ENCODE data around the gene PER1.

Gene PER1

DNA sequence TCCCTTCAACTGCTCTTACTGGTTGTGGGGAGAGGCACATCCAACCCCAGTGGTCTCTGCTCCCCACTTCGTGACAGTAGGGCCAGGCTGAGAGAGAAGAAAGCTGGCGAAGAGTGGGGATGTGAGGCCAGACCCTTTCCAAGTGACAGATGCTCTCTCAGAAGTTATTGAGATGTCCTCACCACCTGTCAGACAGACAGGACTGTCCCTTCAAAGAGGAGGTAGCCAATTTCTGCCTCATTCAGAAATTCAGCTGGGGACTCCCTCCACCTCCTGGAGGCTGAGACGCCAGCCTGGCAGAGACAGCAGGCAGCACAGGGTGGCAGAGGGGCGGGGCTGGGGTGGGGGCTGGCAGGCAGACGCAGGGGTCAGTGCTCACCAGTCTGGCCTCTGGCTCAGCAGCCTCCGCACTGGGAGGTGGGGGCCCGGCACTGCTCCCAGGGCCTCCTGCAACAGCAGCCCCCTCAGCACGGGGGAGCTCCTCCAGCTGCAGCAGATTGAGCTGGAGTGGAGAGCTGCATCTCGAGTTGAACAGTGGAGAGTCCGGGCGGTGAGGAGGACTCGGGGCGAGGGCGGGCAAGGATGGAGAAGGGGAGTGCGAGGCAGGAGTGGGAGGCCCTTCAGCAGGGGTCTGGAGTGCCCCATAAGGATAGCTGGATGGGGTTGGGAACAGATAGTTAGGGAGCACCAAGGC lies 9.2 kb downstream of the PER1 start:
- no peak overlapping the region for H3K4me3 ChIP-seq (ENCODE audit: low read depth, low read length)
- H3K36me3 ChIP-seq = peaks cover 9% of the 10 kb centered on the region
- TF ChIP-seq, protein P1, sequence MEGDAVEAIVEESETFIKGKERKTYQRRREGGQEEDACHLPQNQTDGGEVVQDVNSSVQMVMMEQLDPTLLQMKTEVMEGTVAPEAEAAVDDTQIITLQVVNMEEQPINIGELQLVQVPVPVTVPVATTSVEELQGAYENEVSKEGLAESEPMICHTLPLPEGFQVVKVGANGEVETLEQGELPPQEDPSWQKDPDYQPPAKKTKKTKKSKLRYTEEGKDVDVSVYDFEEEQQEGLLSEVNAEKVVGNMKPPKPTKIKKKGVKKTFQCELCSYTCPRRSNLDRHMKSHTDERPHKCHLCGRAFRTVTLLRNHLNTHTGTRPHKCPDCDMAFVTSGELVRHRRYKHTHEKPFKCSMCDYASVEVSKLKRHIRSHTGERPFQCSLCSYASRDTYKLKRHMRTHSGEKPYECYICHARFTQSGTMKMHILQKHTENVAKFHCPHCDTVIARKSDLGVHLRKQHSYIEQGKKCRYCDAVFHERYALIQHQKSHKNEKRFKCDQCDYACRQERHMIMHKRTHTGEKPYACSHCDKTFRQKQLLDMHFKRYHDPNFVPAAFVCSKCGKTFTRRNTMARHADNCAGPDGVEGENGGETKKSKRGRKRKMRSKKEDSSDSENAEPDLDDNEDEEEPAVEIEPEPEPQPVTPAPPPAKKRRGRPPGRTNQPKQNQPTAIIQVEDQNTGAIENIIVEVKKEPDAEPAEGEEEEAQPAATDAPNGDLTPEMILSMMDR (IDR thresholded peaks at IDR 0.05; ENCODE audit: low read depth, low read length) = no peak
- no peaks in the 10 kb centered on the region for H3K4me1 ChIP-seq
- no peaks in the 10 kb centered on the region for H3K27me3 ChIP-seq
- DNase-seq = no peak
- no peaks in the 10 kb centered on the region for H3K9me3 ChIP-seq

DNA sequence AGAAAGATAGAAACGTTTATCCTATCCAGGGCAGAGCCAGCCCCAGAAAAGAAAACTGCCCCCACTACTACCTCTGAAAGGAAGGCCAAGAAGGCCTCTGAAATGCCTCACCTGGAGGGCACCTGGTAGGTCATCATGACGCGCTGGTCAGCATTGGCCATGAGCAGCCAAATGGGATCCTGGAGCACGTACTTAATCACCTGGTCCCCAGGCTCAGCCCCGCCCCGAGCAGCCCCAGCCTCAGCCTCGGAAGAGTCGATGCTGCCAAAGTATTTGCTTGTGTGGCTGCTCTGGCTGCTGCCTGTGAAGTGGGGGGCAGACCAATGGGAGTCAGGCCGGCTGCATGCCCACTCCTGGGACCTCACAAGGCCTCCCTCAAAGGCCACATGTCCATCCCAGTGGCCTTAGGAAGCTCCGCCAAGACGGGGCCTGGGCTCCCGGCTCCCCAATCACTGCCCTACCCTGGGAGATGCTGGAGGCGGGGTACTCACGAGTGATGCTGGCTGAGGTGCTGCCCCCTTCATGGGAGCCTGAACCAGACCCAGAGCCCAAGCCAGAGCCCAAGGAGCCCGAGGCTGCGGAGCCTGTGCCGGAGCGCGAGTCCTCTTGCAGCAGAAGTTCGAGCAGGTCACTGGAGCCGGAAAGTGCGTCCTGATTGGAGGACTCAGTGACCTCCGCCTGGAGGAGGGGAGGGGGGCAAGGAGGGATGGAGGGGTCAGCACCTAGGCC lies 9.9 kb downstream of the PER1 start:
- peaks cover 8% of the 10 kb centered on the region for H3K36me3 ChIP-seq
- no peaks in the 10 kb centered on the region for H3K27me3 ChIP-seq
- TF ChIP-seq, protein P1 (IDR thresholded peaks at IDR 0.05; ENCODE audit: low read depth, low read length) = no peak

DNA sequence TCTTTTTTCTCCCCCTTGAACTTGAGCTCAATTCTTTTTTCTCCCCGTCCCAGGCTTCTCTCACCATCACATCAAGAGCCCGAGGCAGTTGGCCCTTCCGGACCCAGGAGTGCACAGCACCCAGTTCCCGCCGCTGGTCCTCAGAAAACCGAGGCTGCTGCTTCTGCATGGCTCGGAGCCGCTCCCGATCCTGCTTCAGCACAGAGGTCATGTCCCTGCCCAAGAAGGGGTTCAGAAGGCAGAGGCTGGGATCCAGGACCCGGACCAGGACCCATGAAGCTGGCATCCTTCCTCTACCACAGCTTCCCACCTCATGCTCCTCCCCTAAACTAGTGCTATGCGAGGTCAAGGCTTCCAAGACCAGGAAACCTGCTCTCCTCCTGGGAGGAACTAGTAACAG lies 10.5 kb downstream of the PER1 start:
- TF ChIP-seq, protein P1 (IDR thresholded peaks at IDR 0.05; ENCODE audit: low read depth, low read length) = no peak
- Histone ChIP-seq H3K36me3 (peaks cover 3% of the 10 kb centered on the region), H3K9me3 (no peaks in the 10 kb centered on the region), H3K4me3 (ENCODE audit: low read depth, low read length) (no peak overlapping the region), H3K27me3 (no peaks in the 10 kb centered on the region), H3K4me1 (no peaks in the 10 kb centered on the region)
- DNase-seq = no peak

More for the DNA sequence above, 9.9 kb downstream of the PER1 start:
- no peak overlapping the region for H3K4me3 ChIP-seq (ENCODE audit: low read depth, low read length)
- no peak for DNase-seq
- H3K4me1 ChIP-seq = no peaks in the 10 kb centered on the region
- no peaks in the 10 kb centered on the region for H3K9me3 ChIP-seq

DNA sequence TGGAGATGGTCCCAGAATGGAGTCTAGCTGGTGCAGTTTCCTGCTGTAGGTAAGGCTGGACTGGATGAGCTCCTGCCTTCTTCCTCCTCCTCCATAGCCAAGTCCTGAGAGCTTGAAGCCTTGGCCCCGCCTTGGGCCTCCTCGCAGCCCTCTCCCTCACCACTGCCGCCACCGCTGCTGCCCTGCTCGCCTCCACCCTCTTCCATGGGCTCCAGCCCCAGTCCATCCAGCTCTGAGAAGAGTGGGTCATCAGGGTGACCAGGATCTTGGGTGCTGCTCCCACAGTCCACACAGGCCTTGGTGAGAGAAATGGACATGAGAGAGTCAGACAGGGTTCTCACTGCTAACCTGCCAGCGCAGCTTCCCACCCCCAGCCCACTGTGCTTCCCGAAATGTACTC lies 11.2 kb downstream of the PER1 start:
- TF ChIP-seq, protein P1 (IDR thresholded peaks at IDR 0.05; ENCODE audit: low read depth, low read length) = no peak
- Histone ChIP-seq H3K36me3 (peaks cover 3% of the 10 kb centered on the region), H3K27me3 (no peaks in the 10 kb centered on the region), H3K4me1 (no peaks in the 10 kb centered on the region), H3K4me3 (ENCODE audit: low read depth, low read length) (no peak overlapping the region), H3K9me3 (no peaks in the 10 kb centered on the region)
- DNase-seq = no peak

DNA sequence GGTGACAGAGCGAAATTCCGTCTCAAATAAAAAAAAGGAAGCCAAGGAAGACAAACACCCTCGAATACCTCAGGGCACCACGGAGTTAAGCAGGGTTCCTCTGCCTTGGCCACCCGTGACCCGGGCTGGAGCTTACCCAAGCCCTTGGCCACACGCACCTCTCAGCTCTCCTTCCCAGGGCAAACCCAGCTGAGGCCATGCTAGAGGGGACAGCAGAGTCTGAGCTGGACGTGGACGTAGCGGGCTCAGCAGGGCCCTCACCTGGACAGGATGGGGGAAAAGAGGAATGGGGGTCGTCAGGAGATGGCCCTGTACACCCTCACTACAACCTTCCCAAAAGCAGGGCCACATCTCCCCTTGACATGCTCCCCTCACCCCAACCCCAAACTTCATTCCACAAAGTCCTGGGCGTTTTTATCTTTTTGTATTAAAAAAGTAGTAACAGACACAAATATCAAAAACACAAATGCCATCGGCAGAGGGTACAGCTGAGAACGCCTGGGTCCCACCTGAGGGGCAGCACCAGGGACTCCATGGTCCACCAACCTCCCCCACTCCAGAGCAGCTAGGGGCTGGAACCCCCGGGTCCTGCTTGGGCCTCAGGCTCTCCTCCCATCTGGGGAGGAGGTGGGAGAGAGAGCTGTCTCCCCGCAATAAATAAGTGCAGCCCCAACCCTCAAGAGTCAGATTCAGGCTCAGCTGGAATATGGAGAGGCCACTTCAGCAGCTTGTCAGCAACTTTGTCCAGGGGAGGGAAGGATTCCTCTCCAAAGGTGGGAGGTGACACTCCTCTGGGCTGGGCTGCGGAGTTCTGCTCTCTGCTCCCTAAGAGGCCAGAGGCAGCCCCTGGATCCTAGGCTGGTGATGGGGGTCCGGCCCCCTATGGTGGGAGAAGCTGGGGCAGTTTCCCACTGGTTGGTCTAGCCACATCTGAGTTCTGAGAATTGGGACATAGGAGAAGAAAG lies 11.9 kb downstream of the PER1 start:
- TF ChIP-seq, protein P1 (IDR thresholded peaks at IDR 0.05; ENCODE audit: low read depth, low read length) = no peak
- no peak for DNase-seq
- H3K4me1 ChIP-seq = no peaks in the 10 kb centered on the region
- peaks cover 3% of the 10 kb centered on the region for H3K36me3 ChIP-seq
- H3K9me3 ChIP-seq = no peaks in the 10 kb centered on the region
- H3K4me3 ChIP-seq (ENCODE audit: low read depth, low read length) = no peak overlapping the region
- H3K27me3 ChIP-seq = no peaks in the 10 kb centered on the region

Measured in BE2C (cell line).